ENCODE results near the gene DAPK1.

GRCh38 chr9:87491523-87491922 lies 6.1 kb upstream of the DAPK1 start:
- TF ChIP-seq CTCF (IDR thresholded peaks at IDR 0.05; ENCODE audit: insufficient read depth, low read depth, low read length), result no peak
- no peak for TF ChIP-seq EZH2 (IDR thresholded peaks at IDR 0.05; ENCODE audit: insufficient read depth, low read length)
